ELR (cell line): ENCODE measurements around the gene PTPRT.

Experiments
- DNase-seq: peaks from one replicate; pipeline ENCODE4 v3.0.0-alpha.2; 2015; ENCODE audit warnings: low read depth

The PTPRT gene

GRCh38 chr20:42611889-42612837 is 577.5 kb downstream of the PTPRT start:
- DNase-seq: no peak

- no peak for DNase-seq
These were observed 578.3 kb downstream of the PTPRT start for GRCh38 chr20:42611423-42611822.

GRCh38 chr20:42610070-42610469 is 579.6 kb downstream of the PTPRT start:
- no peak for DNase-seq

- no peak for DNase-seq
These were observed 580.1 kb downstream of the PTPRT start for GRCh38 chr20:42609618-42610017.

- DNase-seq: no peak
These were observed 584.4 kb downstream of the PTPRT start for GRCh38 chr20:42604998-42605956.

GRCh38 chr20:42603655-42604054 is 586.1 kb downstream of the PTPRT start:
- no peak for DNase-seq

GRCh38 chr20:42598581-42598980 is 591.1 kb downstream of the PTPRT start:
- DNase-seq: no peak

- no peak for DNase-seq
These were observed 594.1 kb downstream of the PTPRT start for GRCh38 chr20:42595625-42596024.

GRCh38 chr20:42594659-42595058 is 595.0 kb downstream of the PTPRT start:
- no peak for DNase-seq

GRCh38 chr20:42594011-42594410 is 595.7 kb downstream of the PTPRT start:
- DNase-seq: no peak

GRCh38 chr20:42589976-42590639 is 599.6 kb downstream of the PTPRT start:
- DNase-seq: no peak

GRCh38 chr20:42588847-42589246 is 600.9 kb downstream of the PTPRT start:
- DNase-seq: no peak

- DNase-seq: no peak
These were observed 602.3 kb downstream of the PTPRT start for GRCh38 chr20:42587427-42587826.

- no peak for DNase-seq
These were observed 608.4 kb downstream of the PTPRT start for GRCh38 chr20:42581311-42581710.

GRCh38 chr20:42576167-42576566 is 613.5 kb downstream of the PTPRT start:
- DNase-seq: no peak

- no peak for DNase-seq
These were observed 617.2 kb downstream of the PTPRT start for GRCh38 chr20:42572320-42573016.

- no peak for DNase-seq
These were observed 622.3 kb downstream of the PTPRT start for GRCh38 chr20:42567409-42567808.

- no peak for DNase-seq
These were observed 624.3 kb downstream of the PTPRT start for GRCh38 chr20:42565235-42565995.

- no peak for DNase-seq
These were observed 630.0 kb downstream of the PTPRT start for GRCh38 chr20:42559665-42560064.

GRCh38 chr20:42556575-42556974 is 633.1 kb downstream of the PTPRT start:
- no peak for DNase-seq

GRCh38 chr20:42553374-42553773 is 636.3 kb downstream of the PTPRT start:
- no peak for DNase-seq
